ENCODE results near the gene ERMAP.

ERMAP gene

DNA sequence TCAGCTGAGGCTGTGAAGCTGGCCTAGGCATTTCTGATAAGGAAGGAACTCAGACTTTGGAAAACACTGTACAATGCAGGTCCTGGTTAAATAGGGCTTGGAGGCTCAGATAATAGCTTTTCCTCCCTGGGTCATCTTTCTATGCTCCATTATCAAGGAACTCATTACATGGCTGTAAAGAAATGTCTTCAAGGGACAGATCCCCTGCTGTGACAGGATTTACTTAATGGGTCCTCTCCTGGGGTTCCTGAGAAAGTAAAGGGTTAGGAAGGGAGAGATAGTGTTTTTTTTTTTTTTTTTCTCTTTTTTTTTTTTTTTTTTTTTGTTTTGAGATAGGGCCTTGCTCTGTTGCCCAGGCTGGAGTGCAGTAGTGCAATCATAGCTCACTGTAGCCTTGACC, 14.4 kb downstream of the ERMAP start:
- Histone ChIP-seq H4K91ac (ENCODE audit: low read depth, low read length) (no peak overlapping the region), H3K14ac (ENCODE audit: low read length) (no peak overlapping the region), H3K4ac (ENCODE audit: low read depth, low read length) (no peak overlapping the region), H3K9me3 (ENCODE audit: insufficient read depth, low read depth, low read length) (no peaks in the 10 kb centered on the region), H2BK120ac (ENCODE audit: insufficient read depth, low read length, poor library complexity) (no peak overlapping the region), H3K23ac (ENCODE audit: low read length) (no peak overlapping the region), H3K36me3 (ENCODE audit: control insufficient read depth in 1 of 2, insufficient read depth in 2 of 2, low read length in 2 of 2) (peaks cover 0 to 2% of the 10 kb centered on the region in 2 experiments), H3K27ac (ENCODE audit: low read depth, low read length) (no peak overlapping the region), H3K4me2 (ENCODE audit: low read length) (no peak overlapping the region), H2AFZ (ENCODE audit: insufficient read depth, low read length, poor library complexity) (no peak overlapping the region), H3K9ac (ENCODE audit: low read length) (no peak overlapping the region), H2BK12ac (ENCODE audit: low read length) (no peak overlapping the region), H4K12ac (ENCODE audit: low read depth, low read length) (no peak overlapping the region), H4K8ac (ENCODE audit: low read depth, low read length) (no peak overlapping the region), H3K79me1 (ENCODE audit: low read length) (no peaks in the 10 kb centered on the region), H2BK5ac (ENCODE audit: low read depth, low read length, poor library complexity) (no peak overlapping the region), H3K27me3 (ENCODE audit: insufficient read depth, low read length) (no peaks in the 10 kb centered on the region), H2AK5ac (ENCODE audit: low read length) (no peak overlapping the region), H3K18ac (ENCODE audit: low read length) (no peak overlapping the region), H3K4me1 (ENCODE audit: control insufficient read depth in 1 of 2, insufficient read depth in 2 of 2, low read length in 2 of 2) (peaks cover 0 to 3% of the 10 kb centered on the region in 2 experiments), H3K4me3 (ENCODE audit: low read depth, low read length) (no peak overlapping the region), H3K79me2 (ENCODE audit: control insufficient read depth, insufficient read depth, low read length, poor library complexity) (no peaks in the 10 kb centered on the region)
- DNase-seq: no peak

GRCh38 chr1:42832641-42833240, 15.8 kb downstream of the ERMAP start:
- no peak overlapping the region for H3K9ac ChIP-seq (ENCODE audit: low read length)
- no peak overlapping the region for H2AK5ac ChIP-seq (ENCODE audit: low read length)
- no peak overlapping the region for H3K4me3 ChIP-seq (ENCODE audit: low read depth, low read length)
- H3K9me3 ChIP-seq (ENCODE audit: insufficient read depth, low read depth, low read length): no peaks in the 10 kb centered on the region
- no peak overlapping the region for H4K8ac ChIP-seq (ENCODE audit: low read depth, low read length)
- H2BK5ac ChIP-seq (ENCODE audit: low read depth, low read length, poor library complexity): no peak overlapping the region
- WGBS (ENCODE audit: extremely low coverage, insufficient coverage, insufficient read length): no CpG with 5 or more reads among the region's 3 CpGs
- DNase-seq: peak in 1 of 2 donors; percentile 6
- H3K18ac ChIP-seq (ENCODE audit: low read length): no peak overlapping the region
- no peak overlapping the region for H3K4me2 ChIP-seq (ENCODE audit: low read length)
- peaks cover 0 to 2% of the 10 kb centered on the region in 2 experiments for H3K36me3 ChIP-seq (ENCODE audit: control insufficient read depth in 1 of 2, insufficient read depth in 2 of 2, low read length in 2 of 2)
- no peak overlapping the region for H4K12ac ChIP-seq (ENCODE audit: low read depth, low read length)
- H3K4ac ChIP-seq (ENCODE audit: low read depth, low read length): no peak overlapping the region
- no peaks in the 10 kb centered on the region for H3K79me1 ChIP-seq (ENCODE audit: low read length)
- H3K4me1 ChIP-seq (ENCODE audit: control insufficient read depth in 1 of 2, insufficient read depth in 2 of 2, low read length in 2 of 2): peaks cover 0 to 3% of the 10 kb centered on the region in 2 experiments
- H3K27me3 ChIP-seq (ENCODE audit: insufficient read depth, low read length): no peaks in the 10 kb centered on the region
- no peak overlapping the region for H4K91ac ChIP-seq (ENCODE audit: low read depth, low read length)
- H3K79me2 ChIP-seq (ENCODE audit: control insufficient read depth, insufficient read depth, low read length, poor library complexity): no peaks in the 10 kb centered on the region
- H3K23ac ChIP-seq (ENCODE audit: low read length): no peak overlapping the region
- no peak overlapping the region for H3K14ac ChIP-seq (ENCODE audit: low read length)
- no peak overlapping the region for H2BK12ac ChIP-seq (ENCODE audit: low read length)
- no peak overlapping the region for H3K27ac ChIP-seq (ENCODE audit: low read depth, low read length)
- H2AFZ ChIP-seq (ENCODE audit: insufficient read depth, low read length, poor library complexity): no peak overlapping the region
- no peak overlapping the region for H2BK120ac ChIP-seq (ENCODE audit: insufficient read depth, low read length, poor library complexity)

DNA sequence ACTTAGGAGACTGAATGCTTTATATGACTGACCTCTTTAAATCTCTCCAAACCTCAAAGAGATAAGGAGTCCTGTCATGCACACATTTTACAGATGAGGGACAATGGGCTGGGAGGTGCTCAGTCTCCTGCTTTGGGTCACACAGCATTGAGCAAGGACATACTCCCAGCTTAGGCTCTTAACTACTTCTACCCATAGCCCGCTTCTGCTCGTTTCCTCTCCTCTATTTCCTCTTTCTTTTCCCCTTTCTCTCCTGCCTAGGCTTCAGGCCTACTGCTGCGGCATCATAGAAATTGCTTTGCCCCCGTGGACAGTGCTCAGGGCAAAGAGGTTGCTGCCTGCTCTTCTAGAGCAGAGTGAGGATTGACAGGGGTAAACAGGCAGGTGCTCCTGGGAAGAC, 17.1 kb downstream of the ERMAP start:
- no peak overlapping the region for H4K12ac ChIP-seq (ENCODE audit: low read depth, low read length)
- no peak overlapping the region for H4K91ac ChIP-seq (ENCODE audit: low read depth, low read length)
- H3K4me3 ChIP-seq (ENCODE audit: low read depth, low read length): no peak overlapping the region
- no peak overlapping the region for H3K18ac ChIP-seq (ENCODE audit: low read length)
- no CpG with 5 or more reads among the region's 4 CpGs for WGBS (ENCODE audit: extremely low coverage, insufficient coverage, insufficient read length)
- H2BK120ac ChIP-seq (ENCODE audit: insufficient read depth, low read length, poor library complexity): no peak overlapping the region
- no peak overlapping the region for H3K23ac ChIP-seq (ENCODE audit: low read length)
- H3K4me1 ChIP-seq (ENCODE audit: control insufficient read depth in 1 of 2, insufficient read depth in 2 of 2, low read length in 2 of 2): peaks cover 0 to 3% of the 10 kb centered on the region in 2 experiments
- no peak overlapping the region for H3K27ac ChIP-seq (ENCODE audit: low read depth, low read length)
- H3K27me3 ChIP-seq (ENCODE audit: insufficient read depth, low read length): no peaks in the 10 kb centered on the region
- H3K4me2 ChIP-seq (ENCODE audit: low read length): no peak overlapping the region
- H2BK5ac ChIP-seq (ENCODE audit: low read depth, low read length, poor library complexity): no peak overlapping the region
- DNase-seq: no peak
- no peaks in the 10 kb centered on the region for H3K9me3 ChIP-seq (ENCODE audit: insufficient read depth, low read depth, low read length)
- no peak overlapping the region for H3K4ac ChIP-seq (ENCODE audit: low read depth, low read length)
- H2BK12ac ChIP-seq (ENCODE audit: low read length): no peak overlapping the region
- no peak overlapping the region for H4K8ac ChIP-seq (ENCODE audit: low read depth, low read length)
- no peak overlapping the region for H3K9ac ChIP-seq (ENCODE audit: low read length)
- H3K36me3 ChIP-seq (ENCODE audit: control insufficient read depth in 1 of 2, insufficient read depth in 2 of 2, low read length in 2 of 2): peaks cover 0 to 2% of the 10 kb centered on the region in 2 experiments
- H3K79me1 ChIP-seq (ENCODE audit: low read length): no peaks in the 10 kb centered on the region
- H2AK5ac ChIP-seq (ENCODE audit: low read length): no peak overlapping the region
- no peaks in the 10 kb centered on the region for H3K79me2 ChIP-seq (ENCODE audit: control insufficient read depth, insufficient read depth, low read length, poor library complexity)
- H3K14ac ChIP-seq (ENCODE audit: low read length): no peak overlapping the region
- no peak overlapping the region for H2AFZ ChIP-seq (ENCODE audit: insufficient read depth, low read length, poor library complexity)

- Histone ChIP-seq H2BK5ac (ENCODE audit: low read depth, low read length, poor library complexity) (no peak overlapping the region), H3K79me1 (ENCODE audit: low read length) (no peaks in the 10 kb centered on the region), H3K27me3 (ENCODE audit: insufficient read depth, low read length) (no peaks in the 10 kb centered on the region), H3K18ac (ENCODE audit: low read length) (no peak overlapping the region), H4K91ac (ENCODE audit: low read depth, low read length) (no peak overlapping the region), H3K23ac (ENCODE audit: low read length) (no peak overlapping the region), H2BK12ac (ENCODE audit: low read length) (no peak overlapping the region), H3K4me2 (ENCODE audit: low read length) (no peak overlapping the region), H3K36me3 (ENCODE audit: control insufficient read depth in 1 of 2, insufficient read depth in 2 of 2, low read length in 2 of 2) (peaks cover 0 to 2% of the 10 kb centered on the region in 2 experiments), H3K9ac (ENCODE audit: low read length) (no peak overlapping the region), H3K79me2 (ENCODE audit: control insufficient read depth, insufficient read depth, low read length, poor library complexity) (no peaks in the 10 kb centered on the region), H3K9me3 (ENCODE audit: insufficient read depth, low read depth, low read length) (no peaks in the 10 kb centered on the region), H4K8ac (ENCODE audit: low read depth, low read length) (no peak overlapping the region), H3K4ac (ENCODE audit: low read depth, low read length) (no peak overlapping the region), H4K12ac (ENCODE audit: low read depth, low read length) (no peak overlapping the region), H3K4me1 (ENCODE audit: control insufficient read depth in 1 of 2, insufficient read depth in 2 of 2, low read length in 2 of 2) (peaks cover 0 to 3% of the 10 kb centered on the region in 2 experiments), H2AFZ (ENCODE audit: insufficient read depth, low read length, poor library complexity) (no peak overlapping the region), H3K14ac (ENCODE audit: low read length) (no peak overlapping the region), H2AK5ac (ENCODE audit: low read length) (no peak overlapping the region), H3K27ac (ENCODE audit: low read depth, low read length) (no peak overlapping the region), H2BK120ac (ENCODE audit: insufficient read depth, low read length, poor library complexity) (no peak overlapping the region), H3K4me3 (ENCODE audit: low read depth, low read length) (no peak overlapping the region)
- WGBS (ENCODE audit: extremely low coverage, insufficient coverage, insufficient read length): no CpG with 5 or more reads among the region's 5 CpGs
- DNase-seq: no peak
These were observed 17.9 kb downstream of the ERMAP start for GRCh38 chr1:42834803-42835202.
